SJSA1 (cell line): Measurements from ENCODE around the gene PPP1R3F. TPM values are rescaled to one million over a fixed set of nuclear protein-coding genes. Genes with fewer than 3 reads are reported as not detected.
"Not testable (repeated sequence)": the region's sequence is repeated elsewhere in the genome, so short reads cannot be mapped to it uniquely, and the experiment has no call there.

ENCODE experiments used
- DNase-seq, 2 experiments: peaks; one replicate each; pipeline ENCODE4 v3.0.0-alpha.2; 2015 to 2020; ENCODE audit warnings: low spot score in 2 of 2, low read depth in 1 of 2
- H3K27ac ChIP-seq: fragments of 250-450 bp; sonication (Bioruptor Pico); 2 replicates; pipeline ENCODE4 v1.5.1; 2020; ENCODE audit warnings: mild to moderate bottlenecking, moderate library complexity
- H3K27me3 ChIP-seq: fragments of 250-450 bp; sonication (Bioruptor Pico); replicated peaks from 2 replicates; pipeline ENCODE4 v1.5.1; 2020; ENCODE audit warnings: mild to moderate bottlenecking, moderate library complexity
- H3K36me3 ChIP-seq: fragments of 250-450 bp; sonication (Bioruptor Pico); 2 replicates; pipeline ENCODE4 v1.5.1; 2020; ENCODE audit warnings: mild to moderate bottlenecking
- H3K4me1 ChIP-seq: fragments of 250-450 bp; sonication (Bioruptor Pico); replicated peaks from 2 replicates; pipeline ENCODE4 v1.6.1; 2021; ENCODE audit warnings: mild to moderate bottlenecking
- H3K4me3 ChIP-seq: fragments of 250-450 bp; sonication (Bioruptor Pico); 2 replicates; pipeline ENCODE4 v1.5.1; 2020; ENCODE audit warnings: mild to moderate bottlenecking
- H3K9me3 ChIP-seq: fragments of 250-450 bp; sonication (Bioruptor Pico); replicated peaks from 2 replicates; pipeline ENCODE4 v1.5.1; 2020; ENCODE audit warnings: mild to moderate bottlenecking
- total RNA-seq: library from RNA; depleted of rRNA; stranded (reverse); fragments of >200 nt; shearing (Covaris generic); gene quantifications from 2 replicates; pipeline ENCODE4 v1.2.3, GENCODE V29; 2014; rRNA removed

The PPP1R3F gene
- total RNA-seq, 1 experiment from 2014 or later: 6.8 TPM

DNA sequence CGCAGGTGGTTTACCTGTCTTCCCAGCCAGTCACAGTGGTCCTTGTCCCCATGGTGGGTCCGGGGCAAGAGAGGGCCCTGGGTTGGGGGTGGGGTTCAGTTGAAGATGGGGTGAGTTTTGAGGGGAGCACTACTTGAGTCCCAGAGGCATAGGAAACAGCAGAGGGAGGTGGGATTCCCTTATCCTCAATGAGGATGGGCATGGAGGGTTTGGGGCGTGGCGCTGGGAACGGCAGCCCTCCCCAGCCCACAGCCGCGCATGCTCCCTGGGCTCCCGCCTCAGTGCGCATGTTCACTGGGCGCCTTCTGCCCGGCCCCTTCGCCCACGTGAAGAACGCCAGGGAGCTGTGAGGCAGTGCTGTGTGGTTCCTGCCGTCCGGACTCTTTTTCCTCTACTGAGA, 61.7 kb downstream of the PPP1R3F start, which contains the start of gene GAGE13:
Gene GAGE13 (plus strand): TSS at position 301 of the 400 bp plus-strand sequence. CDS start 1,156 bp downstream, outside the sequence.
- not testable (repeated sequence) for H3K27me3 ChIP-seq, DNase-seq, H3K4me3 ChIP-seq, H3K9me3 ChIP-seq, H3K4me1 ChIP-seq, H3K27ac ChIP-seq, H3K36me3 ChIP-seq

DNA sequence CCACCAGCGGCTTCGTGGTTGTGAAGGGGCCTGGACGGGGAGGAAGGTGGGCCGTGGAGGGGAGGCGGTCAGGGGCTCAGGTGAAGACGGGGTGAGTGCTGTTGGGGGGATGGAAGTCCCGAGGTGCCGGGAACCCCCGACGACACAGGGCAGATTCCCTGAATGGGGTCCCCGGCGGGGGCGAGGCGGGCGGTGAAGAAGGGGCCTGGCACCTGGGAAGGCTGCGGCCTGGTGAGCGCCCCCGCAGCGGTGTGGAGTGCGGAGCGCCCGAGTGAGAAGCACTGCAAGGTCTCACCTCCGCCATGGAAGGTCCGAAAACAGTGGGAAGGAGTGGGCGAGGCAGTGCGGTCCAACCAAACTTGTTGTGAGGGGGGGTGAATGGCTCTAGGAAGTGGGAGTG, 62.2 kb downstream of the PPP1R3F start:
- not testable (repeated sequence) for H3K4me3 ChIP-seq, H3K27ac ChIP-seq, H3K4me1 ChIP-seq, H3K9me3 ChIP-seq, H3K27me3 ChIP-seq, H3K36me3 ChIP-seq
- DNase-seq: peak in 1 of 2 experiments; percentile 63

Other genes starting within 250 kb of the PPP1R3F start
- 43.0 and 64.3 TPM in 2 replicates for gene TFE3, start 226.4 kb upstream of the PPP1R3F start, total RNA-seq
- 0.58 TPM in 1 of 2 replicates, not detected in the other for gene CCDC120, start 210.8 kb upstream of the PPP1R3F start, total RNA-seq
- 5.0 and 5.6 TPM in 2 replicates for gene PRAF2, start 195.8 kb upstream of the PPP1R3F start, total RNA-seq
- 9.7 and 21.4 TPM in 2 replicates for gene WDR45, start 189.9 kb upstream of the PPP1R3F start, total RNA-seq
- 32.2 and 47.9 TPM in 2 replicates for gene GPKOW, start 146.1 kb upstream of the PPP1R3F start, total RNA-seq
- gene MAGIX, start 107.0 kb upstream of the PPP1R3F start, total RNA-seq: 1.00 TPM in 1 of 2 replicates, not detected in the other
- gene PLP2, start 97.9 kb upstream of the PPP1R3F start, total RNA-seq: 48.3 and 63.8 TPM in 2 replicates
- gene PRICKLE3, start 83.4 kb upstream of the PPP1R3F start, total RNA-seq: 2.4 and 3.6 TPM in 2 replicates
- 0.16 and 0.53 TPM in 2 replicates for gene SYP, start 69.6 kb upstream of the PPP1R3F start, total RNA-seq
- gene CACNA1F, start 36.5 kb upstream of the PPP1R3F start, total RNA-seq: not detected in 2 replicates
- 11.4 and 13.1 TPM in 2 replicates for gene CCDC22, start 34.3 kb upstream of the PPP1R3F start, total RNA-seq
- gene FOXP3, start 5.1 kb upstream of the PPP1R3F start, total RNA-seq: not detected in 2 replicates
- not detected in 2 replicates for gene GAGE10, start 33.9 kb downstream of the PPP1R3F start, total RNA-seq
- not detected in 2 replicates for gene GAGE12J, start 52.2 kb downstream of the PPP1R3F start, total RNA-seq
- not detected in 2 replicates for gene GAGE13, start 61.8 kb downstream of the PPP1R3F start, total RNA-seq